ENCODE data around the gene AAK1.
"Not testable (repeated sequence)": the region's sequence is repeated elsewhere in the genome, so short reads cannot be mapped to it uniquely, and the experiment has no call there.

Gene AAK1

GRCh38 chr2:69474688-69475087, 168.9 kb downstream of the AAK1 start:
- no peak for DNase-seq

DNA sequence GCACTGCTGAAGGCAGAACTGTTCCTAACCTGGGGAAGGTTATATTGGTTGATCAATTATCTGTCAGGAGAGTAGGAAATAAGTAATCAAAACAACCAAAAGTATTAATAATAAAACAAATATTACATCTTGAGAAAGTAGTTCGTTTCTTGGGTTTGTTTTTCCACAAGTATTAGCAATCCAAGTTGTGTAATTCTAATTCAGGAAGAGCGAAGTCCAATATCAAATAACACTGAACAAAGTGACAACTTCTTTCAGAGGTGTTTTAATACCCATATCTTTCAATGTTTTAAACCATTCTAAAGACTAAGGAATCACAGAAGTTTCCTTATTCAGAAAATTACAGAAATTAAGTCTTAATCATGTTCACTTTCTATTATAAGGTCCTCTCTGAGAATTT, 171.7 kb downstream of the AAK1 start:
- no peak for DNase-seq

- DNase-seq = no peak
These were observed 172.6 kb downstream of the AAK1 start for GRCh38 chr2:69470911-69471310.

DNA sequence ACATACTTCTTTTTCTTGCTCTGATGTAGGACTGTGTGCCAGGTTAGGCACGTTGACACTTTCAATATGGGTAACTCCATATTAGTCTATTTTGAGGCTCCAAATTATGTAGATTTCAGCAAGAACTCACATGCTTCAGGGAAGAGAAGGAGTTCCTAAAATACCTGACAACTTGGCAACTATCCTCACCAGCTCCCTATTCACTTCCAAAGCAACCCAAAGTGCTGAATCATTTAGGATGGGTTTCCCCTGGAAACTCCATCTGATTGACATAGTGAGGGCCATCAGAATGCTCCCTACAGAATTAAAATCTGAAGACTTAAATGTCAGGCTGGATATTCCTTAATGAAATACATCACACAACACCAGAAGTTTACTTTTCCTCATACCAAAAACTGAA, 173.8 kb downstream of the AAK1 start:
- DNase-seq = no peak

- no peak for DNase-seq
These were observed 174.2 kb downstream of the AAK1 start for GRCh38 chr2:69469375-69469774.

GRCh38 chr2:69466728-69467127, 176.8 kb downstream of the AAK1 start:
- DNase-seq = no peak

DNA sequence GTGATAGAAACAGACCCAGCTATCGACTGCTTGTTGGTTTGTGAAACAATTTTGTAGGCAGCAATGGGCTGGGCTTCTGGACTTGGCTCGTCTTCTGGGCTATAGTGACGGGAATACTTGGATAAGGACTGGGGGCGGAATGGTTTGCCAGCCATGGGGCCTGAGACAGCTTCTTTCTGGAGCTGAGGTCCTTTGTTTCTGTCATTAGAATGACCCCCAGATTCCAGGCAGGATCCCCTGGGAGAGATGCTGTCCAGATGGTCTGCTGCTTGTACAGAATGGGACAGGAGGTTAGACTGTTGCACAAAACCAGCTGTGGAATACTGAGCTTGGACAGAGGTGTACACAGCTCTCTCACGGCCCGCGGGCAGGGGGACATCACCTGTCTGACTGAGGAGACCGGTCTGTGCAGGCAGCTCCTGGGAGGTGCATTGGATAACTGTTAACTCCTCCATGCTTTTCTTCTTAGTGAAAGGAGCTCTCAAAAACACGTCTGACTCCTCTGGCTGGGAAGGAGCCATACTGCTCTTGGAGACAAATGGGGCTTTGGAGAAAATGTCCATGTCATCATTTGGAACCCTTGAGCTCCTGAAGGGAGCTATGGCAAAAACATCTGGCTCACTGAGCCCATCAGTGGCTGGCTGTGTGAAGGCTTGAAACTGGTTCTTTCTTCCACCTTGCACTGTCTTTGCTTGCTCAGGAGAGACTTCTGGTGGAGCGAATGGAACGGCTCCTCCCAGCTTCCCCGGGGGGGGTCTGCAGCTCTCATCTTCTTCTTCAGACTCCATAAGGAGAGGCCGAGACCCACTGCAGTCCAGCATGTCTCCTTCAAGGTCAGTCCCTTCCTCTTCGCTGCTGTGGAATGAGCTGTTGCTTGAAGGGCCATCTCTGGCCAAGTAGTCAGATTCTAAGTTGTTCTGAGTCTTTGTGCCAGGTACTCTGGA, 177.8 kb downstream of the AAK1 start:
- DNase-seq = no peak

DNA sequence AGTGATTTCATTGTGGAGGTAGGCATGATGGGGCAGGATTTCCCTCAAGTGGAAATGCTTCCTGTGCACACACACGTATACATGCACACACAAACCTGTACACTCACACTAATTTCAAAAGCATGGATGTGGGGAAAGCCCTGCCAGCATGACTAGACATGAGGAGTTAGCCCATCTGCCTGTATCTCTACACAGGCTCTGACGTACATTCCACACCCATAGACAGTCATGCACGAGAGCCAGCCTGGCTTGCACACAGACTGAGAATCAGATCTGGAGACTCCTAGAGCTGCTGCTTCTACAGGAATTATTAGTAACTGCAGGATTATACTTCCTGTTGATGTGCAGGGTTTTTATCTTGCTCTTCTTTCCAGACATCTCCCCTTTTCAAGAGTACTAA, 179.0 kb downstream of the AAK1 start:
- DNase-seq = no peak

DNA sequence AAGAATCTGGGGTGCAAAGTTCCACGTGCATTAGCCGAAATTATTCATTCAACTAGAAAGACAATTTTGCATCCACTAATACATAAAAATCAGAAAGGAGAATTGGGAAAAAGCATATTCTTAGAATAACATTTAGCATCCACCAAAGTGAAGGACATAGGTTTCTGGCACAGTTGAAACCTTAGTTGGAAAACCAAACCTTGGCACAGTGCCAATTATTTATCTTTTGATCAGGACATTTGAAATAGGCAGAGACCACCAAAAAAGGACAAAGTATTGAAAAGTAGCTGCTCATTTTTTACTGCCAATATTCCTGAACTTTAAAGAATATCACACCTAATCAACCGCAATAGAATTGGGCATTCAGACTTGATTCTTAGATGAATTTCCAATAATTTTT, 180.8 kb downstream of the AAK1 start:
- DNase-seq = no peak

DNA sequence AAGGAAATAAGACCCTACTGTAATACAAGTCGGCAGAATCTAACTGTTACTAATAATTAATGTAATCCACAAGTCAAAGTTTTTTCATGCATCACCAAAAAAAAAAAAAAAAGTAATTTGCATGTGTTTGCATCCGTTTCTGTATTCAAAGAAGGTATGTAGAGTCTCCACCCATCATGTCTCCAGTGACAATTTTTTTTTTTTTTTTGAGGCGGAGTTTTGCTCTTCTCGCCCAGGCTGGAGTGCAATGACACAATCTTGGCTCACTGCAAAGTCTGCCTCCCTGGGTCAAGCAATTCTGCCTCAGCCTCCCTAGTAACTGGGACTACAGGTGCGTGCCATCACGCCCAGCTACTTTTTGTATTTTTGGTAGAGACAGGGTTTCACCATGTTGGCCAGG, 182.1 kb downstream of the AAK1 start:
- no peak for DNase-seq

DNA sequence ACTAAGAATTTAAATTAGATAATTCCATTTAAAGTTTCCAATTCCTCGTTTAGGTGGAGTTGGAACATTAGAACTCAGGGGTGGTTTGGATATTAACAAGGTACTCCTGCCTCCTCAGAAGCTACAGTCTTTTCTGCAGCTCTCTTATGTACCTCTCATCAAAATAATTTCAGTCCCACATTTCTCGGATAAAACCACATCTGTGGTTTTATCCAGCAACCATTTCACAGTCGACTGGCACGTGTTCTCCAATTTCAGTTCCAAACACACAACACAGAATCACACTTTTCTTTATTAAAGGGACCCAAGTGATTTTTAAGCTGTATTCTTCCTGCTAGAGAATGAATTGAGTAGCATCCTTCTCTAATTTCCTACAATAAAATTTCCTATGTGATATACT, 183.6 kb downstream of the AAK1 start:
- no peak for DNase-seq

DNA sequence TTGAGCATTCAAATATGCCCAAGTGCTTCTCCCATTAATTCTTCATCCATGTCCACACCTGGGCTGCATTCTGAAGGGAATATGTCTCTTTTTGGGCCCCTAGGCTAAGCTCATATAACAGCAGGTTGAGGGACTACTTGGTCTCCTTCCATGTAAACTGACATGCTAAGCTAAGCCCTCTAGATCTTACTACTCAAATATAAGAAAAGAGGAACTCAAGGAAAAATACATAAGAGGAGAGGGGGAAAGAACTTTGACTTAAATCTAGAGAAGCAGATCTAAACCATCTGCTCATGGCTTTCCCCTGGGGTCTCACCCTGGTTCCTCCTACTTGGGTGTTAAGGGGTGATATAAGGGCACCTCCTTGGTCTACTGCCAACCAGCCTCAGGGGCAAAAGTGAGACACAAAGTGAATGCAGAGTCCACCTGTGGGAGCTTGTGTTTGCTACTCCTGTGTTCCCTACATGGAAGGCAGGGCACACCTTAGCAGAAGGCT, 186.5 kb downstream of the AAK1 start:
- no peak for DNase-seq

DNA sequence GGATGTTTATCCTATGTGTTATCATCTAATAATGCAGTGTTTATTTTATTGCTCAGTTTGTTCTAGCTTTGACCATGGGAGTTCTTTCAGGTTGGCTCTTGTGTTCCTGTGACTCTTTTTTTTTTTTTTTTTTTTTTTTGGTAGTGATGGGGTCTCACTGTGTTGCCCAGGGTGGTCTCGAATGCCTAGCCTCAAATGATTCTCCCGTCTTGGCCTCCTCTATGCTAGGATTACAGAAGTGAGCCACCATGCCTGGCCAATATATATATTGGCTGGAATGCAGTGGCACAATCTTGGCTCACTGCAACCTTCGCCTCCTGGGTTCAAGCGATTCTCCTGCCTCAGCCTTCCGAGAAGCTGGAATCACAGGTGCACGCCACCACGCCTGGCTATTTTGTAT, 187.4 kb downstream of the AAK1 start:
- no peak for DNase-seq

GRCh38 chr2:69454976-69455375, 188.6 kb downstream of the AAK1 start:
- DNase-seq = no peak

- DNase-seq = no peak
These were observed 189.9 kb downstream of the AAK1 start for GRCh38 chr2:69453475-69454129.

DNA sequence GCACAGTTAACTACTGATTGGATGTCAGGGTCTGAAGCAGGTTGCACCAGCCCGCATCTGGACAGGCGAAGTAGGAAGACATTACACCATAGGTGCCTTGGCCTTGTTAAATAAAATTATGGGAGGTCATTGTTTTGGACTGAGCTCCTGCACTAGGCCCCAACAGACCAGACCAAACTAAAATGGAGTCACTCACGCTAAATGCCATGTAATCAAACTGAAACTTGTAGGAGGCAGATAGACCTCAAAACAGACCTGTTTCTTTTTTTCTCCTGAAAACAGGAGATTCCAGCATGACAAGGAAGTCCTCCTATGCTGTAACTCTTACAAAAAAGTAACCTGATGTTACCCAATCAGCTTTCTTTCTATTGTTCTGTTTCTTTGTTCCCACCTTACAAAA, 190.9 kb downstream of the AAK1 start:
- DNase-seq = no peak

- no peak for DNase-seq
These were observed 192.7 kb downstream of the AAK1 start for GRCh38 chr2:69450735-69451416.

DNA sequence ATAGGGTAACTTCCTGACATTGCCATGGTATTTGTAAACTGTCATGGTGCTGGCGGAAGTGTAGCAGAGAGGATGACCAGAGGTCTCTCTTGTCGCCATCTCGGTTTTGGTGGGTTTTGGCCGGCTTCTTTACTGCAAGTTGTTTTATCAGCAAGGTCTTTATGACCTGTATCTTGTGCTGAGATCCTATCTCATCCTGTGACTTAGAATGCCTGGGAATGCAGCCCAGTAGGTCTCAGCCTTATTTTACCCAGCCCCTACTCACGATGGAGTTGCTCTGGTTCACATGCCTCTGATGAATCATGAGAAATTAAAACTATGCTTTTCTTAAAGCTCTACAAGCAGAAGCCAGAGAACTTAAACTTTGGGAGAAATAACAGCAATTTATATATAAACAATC, 193.6 kb downstream of the AAK1 start:
- DNase-seq = no peak

GRCh38 chr2:69443673-69444072, 199.9 kb downstream of the AAK1 start:
- DNase-seq = not testable (repeated sequence)

- DNase-seq = not testable (repeated sequence)
These were observed 204.0 kb downstream of the AAK1 start for GRCh38 chr2:69439499-69439898.

DNA sequence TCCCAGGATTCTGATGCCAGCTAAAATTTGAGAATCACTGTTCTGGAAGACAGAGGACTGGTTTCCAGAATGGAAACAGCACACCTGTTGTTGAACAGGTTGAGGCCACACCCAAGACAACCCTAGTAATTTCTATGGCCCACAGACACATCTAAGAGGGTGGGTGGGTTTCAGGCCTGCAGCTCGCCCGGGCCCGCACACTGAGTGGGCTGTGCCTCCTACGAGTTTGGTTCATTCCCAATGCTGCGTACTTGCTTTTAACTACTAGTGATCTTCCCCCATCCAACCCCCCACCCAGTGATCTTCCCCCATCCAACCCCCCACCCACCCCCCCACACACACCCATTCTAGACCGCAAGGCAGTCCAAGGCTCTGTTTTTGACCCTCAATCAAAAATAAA, 205.0 kb downstream of the AAK1 start:
- DNase-seq = no peak

- DNase-seq = peak; percentile 61
These were observed 205.8 kb downstream of the AAK1 start for GRCh38 chr2:69437751-69438154.

DNA sequence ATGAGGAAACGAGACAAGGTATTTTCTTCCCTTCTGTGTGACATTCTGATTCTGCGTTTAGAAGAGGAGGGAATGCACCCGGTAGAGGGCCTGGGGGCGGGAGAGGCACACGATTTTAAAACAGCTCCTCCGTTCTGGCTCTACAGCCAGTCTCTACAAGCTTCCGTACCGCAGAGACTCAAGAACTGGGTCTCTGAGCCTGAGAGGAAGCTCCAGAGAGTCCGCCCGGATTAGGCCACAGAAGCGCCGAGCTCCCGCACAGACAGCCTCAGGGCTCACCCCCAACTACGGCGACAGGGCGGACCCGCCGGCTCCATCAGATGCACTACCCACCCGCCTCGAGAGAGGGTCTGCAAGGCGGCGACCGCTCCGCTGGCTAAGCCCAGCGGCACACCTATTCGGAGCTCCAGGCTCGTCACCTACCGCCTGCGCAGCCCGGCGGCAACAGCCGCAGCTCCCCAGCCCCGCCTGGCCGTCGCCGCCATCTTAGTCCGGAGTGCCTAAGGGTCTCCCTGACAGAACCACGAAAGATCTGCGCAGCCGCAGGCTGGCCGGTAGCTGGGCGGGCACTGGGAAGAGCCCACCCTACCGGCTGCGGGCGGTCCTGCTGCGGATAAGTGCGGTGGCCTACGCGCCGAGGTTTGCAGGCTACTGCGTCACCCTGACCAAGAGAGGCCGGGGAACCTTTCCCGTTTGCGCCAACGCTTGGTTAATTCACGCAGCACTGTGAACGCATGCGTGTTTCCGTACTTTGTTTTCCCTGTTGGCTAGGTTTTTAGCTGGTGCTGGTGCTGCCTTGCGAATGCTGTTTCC, 206.4 kb downstream of the AAK1 start, which contains the start of gene NFU1:
NFU1 (minus strand) TSS at position 498 of the 813 bp plus-strand sequence; CDS start at position 485, 13 bp downstream.
- peak; percentile 91 for DNase-seq
